H9 (cell line): ENCODE measurements around the gene TNFRSF21. TPM values are rescaled to one million over a fixed set of nuclear protein-coding genes. Genes with fewer than 3 reads are reported as not detected.

Experiments
- DNase-seq: peaks from one replicate; pipeline ENCODE4 v3.0.0-alpha.2; 2017
- H2AFZ ChIP-seq: one replicate; pipeline ENCODE4 v1.6.1; 2013; ENCODE audit warnings: mild to moderate bottlenecking, low read length, control low read depth, moderate library complexity
- H2AK5ac ChIP-seq: 2 replicates; pipeline ENCODE4 v1.6.1; 2013; ENCODE audit warnings: low read length, control low read depth, mixed read lengths; ENCODE audit not compliant: insufficient read length
- H2BK120ac ChIP-seq: one replicate; pipeline ENCODE4 v1.6.1; 2013; ENCODE audit warnings: low read depth, mild to moderate bottlenecking, low read length, control low read depth, inconsistent platforms; ENCODE audit not compliant: poor library complexity, severe bottlenecking
- H2BK12ac ChIP-seq: 2 replicates; pipeline ENCODE4 v1.6.1; 2013; ENCODE audit warnings: low read length, control low read depth, mixed read lengths, low read depth; ENCODE audit not compliant: insufficient read length
- H2BK15ac ChIP-seq: 2 replicates; pipeline ENCODE4 v1.6.1; 2013; ENCODE audit warnings: low read depth, low read length, control low read depth
- H2BK20ac ChIP-seq: one replicate; pipeline ENCODE4 v1.6.1; 2013; ENCODE audit warnings: low read depth, mild to moderate bottlenecking, low read length, control low read depth, inconsistent platforms; ENCODE audit not compliant: poor library complexity, severe bottlenecking
- H2BK5ac ChIP-seq: 2 replicates; pipeline ENCODE4 v1.6.1; 2013; ENCODE audit warnings: low read length, control low read depth, mixed read lengths; ENCODE audit not compliant: insufficient read length
- H3K14ac ChIP-seq: 2 replicates; pipeline ENCODE4 v1.6.1; 2013; ENCODE audit warnings: low read length, control low read depth; ENCODE audit not compliant: insufficient read depth
- H3K18ac ChIP-seq: 2 replicates; pipeline ENCODE4 v1.6.1; 2013; ENCODE audit warnings: low read depth, mild to moderate bottlenecking, mixed read lengths, low read length, control low read depth; ENCODE audit not compliant: insufficient read length
- H3K23ac ChIP-seq: 2 replicates; pipeline ENCODE4 v1.6.1; 2013; ENCODE audit warnings: low read length, control low read depth, mixed read lengths, low read depth; ENCODE audit not compliant: insufficient read length
- H3K23me2 ChIP-seq: 2 replicates; pipeline ENCODE4 v1.6.1; 2013; ENCODE audit warnings: low read depth, mild to moderate bottlenecking, mixed read lengths, low read length, control low read depth; ENCODE audit not compliant: insufficient read length, poor library complexity, severe bottlenecking
- H3K27ac ChIP-seq: 2 replicates; pipeline ENCODE4 v1.5.1; 2013; ENCODE audit warnings: low read length, control low read depth, mixed read lengths, low read depth; ENCODE audit not compliant: insufficient read length
- H3K27me3 ChIP-seq: 2 replicates; pipeline ENCODE4 v1.6.1; 2013; ENCODE audit warnings: low read length, control low read depth, inconsistent platforms; ENCODE audit not compliant: insufficient read depth
- H3K4ac ChIP-seq: 2 replicates; pipeline ENCODE4 v1.6.1; 2013; ENCODE audit warnings: low read depth, mild to moderate bottlenecking, control low read depth, inconsistent platforms, low read length, moderate library complexity
- H3K4me1 ChIP-seq: 2 replicates; pipeline ENCODE4 v1.6.1; 2013; ENCODE audit warnings: low read length, control low read depth, inconsistent platforms; ENCODE audit not compliant: insufficient read depth
- H3K4me2 ChIP-seq: 2 replicates; pipeline ENCODE4 v1.6.1; 2013; ENCODE audit warnings: low read length, control low read depth, mixed read lengths; ENCODE audit not compliant: insufficient read length, insufficient read depth
- H3K56ac ChIP-seq: 2 replicates; pipeline ENCODE4 v1.6.1; 2013; ENCODE audit warnings: low read depth, mild to moderate bottlenecking, mixed read lengths, low read length, control low read depth; ENCODE audit not compliant: insufficient read length
- H3K79me1 ChIP-seq: 2 replicates; pipeline ENCODE4 v1.6.1; 2013; ENCODE audit warnings: low read depth, mild to moderate bottlenecking, moderate library complexity, low read length, control low read depth, inconsistent platforms; ENCODE audit not compliant: insufficient read depth, poor library complexity, severe bottlenecking
- H3K79me2 ChIP-seq: 2 replicates; pipeline ENCODE4 v1.6.1; 2013; ENCODE audit warnings: low read length, control low read depth, inconsistent platforms; ENCODE audit not compliant: insufficient read depth
- H3K9ac ChIP-seq: 2 replicates; pipeline ENCODE4 v1.6.1; 2013; ENCODE audit warnings: low read length, control low read depth, mixed read lengths; ENCODE audit not compliant: insufficient read length; ENCODE audit errors: extremely low read depth
- H3K9me3 ChIP-seq: one replicate; pipeline ENCODE4 v1.6.1; 2013; ENCODE audit warnings: low read depth, low read length, inconsistent platforms; ENCODE audit not compliant: control insufficient read depth
- H3T11ph ChIP-seq: one replicate; pipeline ENCODE4 v1.6.1; 2013; ENCODE audit warnings: mild to moderate bottlenecking, low read length, control low read depth, inconsistent platforms
- H4K20me1 ChIP-seq: one replicate; pipeline ENCODE4 v1.6.1; 2013; ENCODE audit not compliant: control insufficient read depth, insufficient read length, insufficient read depth
- H4K5ac ChIP-seq: 2 replicates; pipeline ENCODE4 v1.6.1; 2013; ENCODE audit warnings: low read depth, mild to moderate bottlenecking, mixed read lengths, low read length, control low read depth; ENCODE audit not compliant: insufficient read length
- H4K8ac ChIP-seq: replicated peaks from 2 replicates; pipeline ENCODE4 v1.6.1; 2013; ENCODE audit warnings: low read length, control low read depth, mixed read lengths, low read depth; ENCODE audit not compliant: insufficient read length
- H4K91ac ChIP-seq: 2 replicates; pipeline ENCODE4 v1.6.1; 2013; ENCODE audit warnings: low read depth, mild to moderate bottlenecking, moderate library complexity, mixed read lengths, low read length, control low read depth; ENCODE audit not compliant: insufficient read length
- H3K27ac Mint-ChIP-seq, 3 experiments: 2 replicates in 2 of 3; 3 replicates in 1 of 3; pipeline ENCODE4 v1.8.0; 2020 to 2021; ENCODE audit warnings: mixed read lengths in 3 of 3, mild to moderate bottlenecking in 1 of 3, moderate library complexity in 1 of 3
- H3K27me3 Mint-ChIP-seq: 2 replicates; pipeline ENCODE4 v1.8.0; 2021; ENCODE audit warnings: low read depth, mild to moderate bottlenecking, moderate library complexity, mixed read lengths
- H3K36me3 Mint-ChIP-seq, 3 experiments: 2 replicates in 2 of 3; 3 replicates in 1 of 3; pipeline ENCODE4 v1.8.0; 2020 to 2021; ENCODE audit warnings: low read depth in 3 of 3, mixed read lengths in 3 of 3; ENCODE audit not compliant: insufficient read depth in 1 of 3
- H3K4me1 Mint-ChIP-seq, 2 experiments: 2 replicates each; pipeline ENCODE4 v1.8.0; 2020; ENCODE audit warnings: mixed read lengths in 2 of 2
- H3K4me3 Mint-ChIP-seq, 2 experiments: 2 replicates in 1 of 2; 3 replicates in 1 of 2; pipeline ENCODE4 v1.8.0; 2020 to 2021; ENCODE audit warnings: mild to moderate bottlenecking in 2 of 2, mixed read lengths in 2 of 2, moderate library complexity in 1 of 2
- H3K9me3 Mint-ChIP-seq, 2 experiments: 2 replicates in 1 of 2; 3 replicates in 1 of 2; pipeline ENCODE4 v1.8.0; 2020; ENCODE audit warnings: mild to moderate bottlenecking in 2 of 2, mixed read lengths in 2 of 2, moderate library complexity in 1 of 2
- CTCF ChIP-seq: fragments of 200-600 bp; sonication (generic); conservative IDR thresholded peaks from 3 replicates; pipeline ENCODE4 v1.8.0; 2021; ENCODE audit warnings: antibody characterized with exemption, mild to moderate bottlenecking
- WGBS: extraction: QIAGEN DNeasy Blood & Tissue Kit; methylation state at CpG from one replicate; pipeline ENCODE4 v1.1.7; 2013; ENCODE audit warnings: missing lambda C conversion rate, low lambda C conversion rate, mixed read lengths; ENCODE audit not compliant: insufficient read length; ENCODE audit errors: extremely low coverage; 5-methylcytosine and 5-hydroxymethylcytosine counted together
- total RNA-seq: library from RNA; stranded (reverse); gene quantifications from 2 replicates; pipeline ENCODE4 v1.2.1, GENCODE V29; 2021

Gene TNFRSF21
- total RNA-seq, 1 experiment from 2014 or later, result 39.1 TPM

- H3K36me3 Mint-ChIP-seq, result no peaks in the 10 kb centered on the region
Measured at GRCh38 chr6:47344022-47344421, 34.3 kb upstream of the TNFRSF21 start.

More at GRCh38 chr6:47344022-47344421, 34.3 kb upstream of the TNFRSF21 start:
- Mint-ChIP-seq H3K27ac (no peak overlapping the region), H3K9me3 (no peaks in the 10 kb centered on the region), H3K4me3 (no peak overlapping the region), H3K4me1 (peaks cover 4% of the 10 kb centered on the region in 2 experiments), H3K27me3 (no peaks in the 10 kb centered on the region; the same call in 1 of the 2 replicates)
- no peak for DNase-seq
- no peak overlapping the region for H2BK120ac ChIP-seq
- no peak overlapping the region for H2BK15ac ChIP-seq
- no peak overlapping the region for H2AFZ ChIP-seq
- no peaks in the 10 kb centered on the region for H3K79me2 ChIP-seq
- no peak overlapping the region for H3K23ac ChIP-seq
- no peaks in the 10 kb centered on the region for H3K79me1 ChIP-seq
- H3K4me1 ChIP-seq, result no peaks in the 10 kb centered on the region
- H3K9me3 ChIP-seq, result no peaks in the 10 kb centered on the region
- H4K91ac ChIP-seq, result no peak overlapping the region
- H2BK5ac ChIP-seq, result no peak overlapping the region
- no peaks in the 10 kb centered on the region for H4K20me1 ChIP-seq
- no peaks in the 10 kb centered on the region; the same call in 1 of the 2 replicates for H3K27me3 ChIP-seq
- TF ChIP-seq CTCF, result no peak
- WGBS, result no CpG with 5 or more reads among the region's 1 CpG
- H3K14ac ChIP-seq, result no peak overlapping the region
- no peak overlapping the region for H3T11ph ChIP-seq
- no peak overlapping the region for H3K9ac ChIP-seq
- no peak overlapping the region for H2BK12ac ChIP-seq
- H2AK5ac ChIP-seq, result no peak overlapping the region
- H2BK20ac ChIP-seq, result no peak overlapping the region
- H3K23me2 ChIP-seq, result no peaks in the 10 kb centered on the region
- no peak overlapping the region for H3K4ac ChIP-seq
- no peak overlapping the region for H3K18ac ChIP-seq
- no peak overlapping the region for H4K5ac ChIP-seq
- no peak overlapping the region for H3K27ac ChIP-seq
- H4K8ac ChIP-seq, result no peak overlapping the region
- H3K56ac ChIP-seq, result no peak overlapping the region
- no peak overlapping the region for H3K4me2 ChIP-seq
